HPDE6-E6E7 (cell line): Measurements from ENCODE around the gene TOLLIP.
A peak's percentile ranks its signal among the peaks of the same experiment; 100 is the strongest.
"Not testable (repeated sequence)": the region's sequence is repeated elsewhere in the genome, so short reads cannot be mapped to it uniquely, and the experiment has no call there.

Experiments
- DNase-seq: peaks from one replicate; pipeline ENCODE4 v3.0.0; 2011; ENCODE audit warnings: missing footprints; ENCODE audit errors: extremely low spot score

The TOLLIP gene

GRCh38 chr11:1343391-1344055 lies 34.1 kb upstream of the TOLLIP start:
- DNase-seq = no peak

GRCh38 chr11:1342946-1343345 lies 33.5 kb upstream of the TOLLIP start:
- DNase-seq = no peak

GRCh38 chr11:1341928-1342524 lies 32.6 kb upstream of the TOLLIP start:
- no peak for DNase-seq

DNA sequence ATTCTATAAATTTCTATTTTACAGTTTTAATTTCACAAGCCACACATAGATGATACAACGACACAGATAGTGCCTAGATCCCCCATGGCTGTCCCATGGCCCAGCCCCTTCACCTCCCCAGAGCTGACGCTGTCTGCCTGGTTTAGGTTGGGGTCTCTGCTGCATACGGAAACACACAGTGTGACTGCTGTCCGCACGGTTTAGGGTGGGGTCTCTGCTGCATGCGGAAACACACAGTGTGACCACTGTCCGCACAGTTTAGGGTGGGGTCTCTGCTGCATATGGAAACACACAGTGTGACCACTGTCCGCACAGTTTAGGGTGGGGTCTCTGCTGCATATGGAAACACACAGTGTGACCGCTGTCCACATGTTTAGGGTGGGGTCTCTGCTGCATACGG lies 31.8 kb upstream of the TOLLIP start:
- DNase-seq = not testable (repeated sequence)

DNA sequence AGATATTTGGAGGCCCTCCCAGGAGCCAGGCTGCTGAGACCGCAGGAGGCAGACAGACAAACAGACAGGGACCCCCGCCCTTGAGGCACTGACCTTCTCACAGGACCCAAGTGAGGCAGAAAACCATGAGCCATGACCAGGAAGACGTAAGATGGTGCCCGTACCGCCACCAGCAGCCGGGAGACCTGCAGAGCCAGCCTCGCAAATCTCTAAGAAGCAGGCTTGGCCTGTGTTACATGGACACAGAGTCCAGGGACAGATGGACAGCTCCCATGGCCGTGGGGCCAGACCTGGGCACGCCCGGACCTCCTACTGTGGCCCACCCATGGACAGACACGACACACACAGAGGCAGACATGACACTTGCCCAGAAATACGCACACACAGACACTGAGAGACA lies 30.7 kb upstream of the TOLLIP start:
- DNase-seq = no peak

- DNase-seq = no peak
Measured at GRCh38 chr11:1339066-1339675, 29.7 kb upstream of the TOLLIP start.

DNA sequence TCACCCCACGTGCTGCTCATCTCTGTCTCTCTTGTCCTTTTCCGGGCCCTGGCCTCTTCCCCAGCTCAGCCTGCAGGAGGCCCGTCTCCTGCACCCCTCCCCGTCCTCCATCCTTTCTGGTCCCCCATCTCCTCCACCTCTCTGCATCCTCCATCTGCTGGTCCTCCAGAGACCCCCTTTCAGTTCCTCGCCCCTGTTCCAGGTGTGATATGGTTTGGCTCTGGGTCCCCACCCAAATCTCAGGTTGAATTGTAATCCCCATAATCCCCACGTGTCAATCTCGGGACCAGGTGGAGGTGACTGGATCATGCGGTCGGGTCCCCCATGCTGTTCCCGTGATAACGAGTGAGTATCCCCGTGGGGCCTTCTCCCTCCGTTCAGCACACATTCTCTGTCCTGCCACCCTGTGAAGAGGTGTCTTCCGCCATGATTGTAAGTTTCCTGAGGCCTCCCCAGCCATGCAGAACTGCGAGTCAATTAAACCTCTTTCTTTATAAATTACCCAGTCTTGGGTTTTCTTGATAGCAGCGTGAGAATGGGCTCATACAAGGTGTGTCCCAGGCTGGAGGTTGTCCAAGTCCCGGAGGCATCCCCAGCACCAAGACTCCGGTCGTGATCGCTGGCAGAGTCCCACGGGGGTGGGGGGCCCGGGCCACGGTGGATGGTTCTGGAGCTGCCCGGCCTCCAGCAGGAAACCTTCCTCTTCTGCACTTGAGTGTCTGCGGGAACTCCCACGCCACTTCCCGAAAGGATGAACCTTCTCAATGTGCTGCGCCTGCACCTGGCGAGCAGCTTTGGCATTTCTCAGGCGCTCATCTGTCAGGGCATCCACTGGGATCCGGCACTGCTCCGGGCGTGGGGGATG lies 29.0 kb upstream of the TOLLIP start:
- DNase-seq = no peak

DNA sequence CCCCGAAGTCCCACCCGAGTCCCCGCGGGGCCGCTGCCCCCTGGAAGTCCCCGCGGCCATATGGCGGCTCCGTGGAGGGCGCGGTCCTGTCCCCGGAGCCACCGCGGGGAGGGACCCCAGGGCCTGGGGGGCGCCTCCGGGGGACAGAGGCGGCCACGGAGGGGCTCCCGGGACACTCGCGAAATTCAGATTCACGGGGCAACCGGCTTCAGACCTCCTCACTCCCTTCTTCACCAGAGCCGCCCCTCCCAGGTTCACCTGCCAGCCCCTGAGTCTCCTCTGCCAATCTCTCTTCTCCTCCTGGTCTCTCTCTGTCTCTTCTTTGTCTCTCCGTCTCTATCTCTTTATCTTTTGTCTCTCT lies 28.2 kb upstream of the TOLLIP start:
- DNase-seq = no peak

DNA sequence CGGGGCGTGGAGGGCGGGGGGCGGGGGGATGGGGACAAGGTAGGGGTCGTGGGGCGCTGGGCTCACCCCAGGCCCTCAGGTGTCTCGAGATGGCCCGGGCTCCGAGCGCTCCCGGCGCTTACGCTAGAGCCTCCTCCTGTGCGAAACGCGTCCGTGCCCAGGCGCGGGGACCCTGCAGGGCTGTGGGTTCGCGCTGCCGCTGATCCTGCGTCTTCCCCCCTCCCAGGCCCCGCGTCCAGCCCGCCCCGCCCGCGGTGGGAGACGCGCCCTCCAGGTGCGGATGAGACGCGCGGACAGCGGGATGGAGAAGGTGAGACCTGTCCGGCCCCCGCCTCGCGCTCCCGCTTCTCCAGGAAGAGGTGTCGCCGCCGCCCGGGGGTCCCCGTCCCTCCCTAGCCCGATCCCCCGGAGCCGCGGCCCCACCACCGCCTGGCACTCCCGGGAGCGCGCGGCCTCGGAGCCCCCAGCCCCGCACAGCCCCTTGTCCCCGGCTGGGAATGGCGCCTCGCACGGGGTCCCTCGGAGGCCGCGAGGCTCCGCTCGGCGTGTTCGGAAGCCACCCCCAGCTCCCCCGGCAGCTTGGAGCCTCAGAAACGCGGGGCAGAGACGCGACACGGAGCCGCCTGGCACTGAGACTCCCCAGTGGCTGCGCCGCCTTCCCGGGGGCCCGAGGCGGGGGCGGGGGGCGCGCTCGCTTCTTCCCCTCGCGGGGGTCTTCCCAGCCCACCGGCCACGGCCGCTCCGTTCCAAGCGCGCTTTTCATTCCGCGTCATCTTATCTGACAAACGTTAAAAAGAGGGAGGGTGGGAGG lies 27.6 kb upstream of the TOLLIP start:
- no peak for DNase-seq

- peak; percentile 27 for DNase-seq
Measured at GRCh38 chr11:1335811-1336761, 26.7 kb upstream of the TOLLIP start.

DNA sequence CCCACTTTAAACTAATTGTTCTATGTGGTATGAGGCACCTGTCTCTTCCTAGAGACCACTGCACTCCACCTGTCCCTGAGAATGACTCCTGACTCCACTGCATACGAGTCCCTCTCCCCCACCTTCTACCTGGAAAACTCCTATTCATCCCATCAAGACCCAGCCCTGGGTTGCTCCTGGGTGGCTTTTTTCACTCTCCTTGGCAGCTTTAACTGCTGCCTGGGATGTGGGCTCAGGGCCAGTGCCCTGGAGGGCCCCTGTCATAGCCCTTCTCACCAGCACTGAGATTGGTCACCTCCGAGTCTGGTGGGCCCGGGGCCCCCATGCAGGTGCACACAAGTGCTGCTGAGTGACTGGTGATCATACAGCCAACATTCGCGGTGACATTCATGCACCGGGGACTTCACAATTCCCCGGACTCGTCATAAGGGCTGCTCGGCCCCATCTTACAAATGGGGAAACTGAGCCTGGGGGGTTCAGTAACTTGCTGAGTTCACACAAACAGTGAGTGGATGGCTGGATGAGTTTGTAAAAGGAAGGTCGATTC lies 25.9 kb upstream of the TOLLIP start:
- no peak for DNase-seq

GRCh38 chr11:1333860-1334259 lies 24.4 kb upstream of the TOLLIP start:
- no peak for DNase-seq

- no peak for DNase-seq
Measured at GRCh38 chr11:1333091-1333772, 23.8 kb upstream of the TOLLIP start.

DNA sequence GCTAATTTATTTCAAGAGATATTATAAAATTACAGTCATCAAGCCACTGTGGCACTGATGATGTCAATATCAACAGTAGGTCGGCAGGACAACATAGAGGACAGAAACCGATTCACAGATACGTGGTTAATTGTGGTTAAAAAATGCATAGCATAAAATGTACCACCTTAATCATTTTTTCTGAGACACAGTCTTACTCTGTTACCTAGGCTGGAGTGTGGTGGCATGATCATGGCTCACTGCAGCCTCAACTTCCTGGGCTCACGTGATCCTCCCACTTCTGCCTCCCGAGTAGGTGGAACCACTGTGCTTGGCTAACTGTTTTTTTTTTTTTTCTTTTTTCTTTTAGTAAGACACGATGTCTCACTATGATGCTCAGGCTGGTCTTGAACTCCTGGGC lies 21.0 kb upstream of the TOLLIP start:
- no peak for DNase-seq

GRCh38 chr11:1327064-1327460 lies 17.6 kb upstream of the TOLLIP start:
- no peak for DNase-seq

DNA sequence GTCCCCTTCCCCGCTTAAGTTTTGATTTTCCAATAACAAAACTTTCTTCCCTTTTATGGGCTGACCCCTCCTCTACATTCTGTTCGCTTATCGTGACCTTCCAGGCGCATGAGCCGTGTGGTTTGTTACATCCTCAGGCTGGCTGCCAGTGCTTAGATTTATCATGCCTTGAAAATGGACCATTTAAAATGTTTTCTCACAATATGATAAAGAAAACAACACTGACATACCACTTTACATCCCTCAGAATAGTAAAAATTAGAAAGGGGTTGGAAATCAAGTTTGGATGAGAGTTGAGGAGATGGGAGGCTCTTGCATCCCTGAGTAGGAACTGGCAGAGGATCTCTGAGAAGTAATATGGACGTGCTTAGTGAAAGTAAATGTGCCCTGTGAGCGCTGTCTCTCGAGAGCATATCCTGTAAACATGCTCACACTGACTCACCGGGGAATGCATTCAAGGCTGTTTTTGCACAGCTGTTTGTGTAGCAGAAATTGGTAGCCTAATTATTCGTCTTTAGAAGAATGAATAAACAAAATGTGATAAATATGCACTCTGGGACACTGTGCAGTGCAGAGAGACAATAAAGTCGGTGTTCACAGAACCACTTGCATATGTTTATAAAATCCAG lies 17.1 kb upstream of the TOLLIP start:
- DNase-seq = no peak

- no peak for DNase-seq
Measured at GRCh38 chr11:1323774-1324173, 14.3 kb upstream of the TOLLIP start.

DNA sequence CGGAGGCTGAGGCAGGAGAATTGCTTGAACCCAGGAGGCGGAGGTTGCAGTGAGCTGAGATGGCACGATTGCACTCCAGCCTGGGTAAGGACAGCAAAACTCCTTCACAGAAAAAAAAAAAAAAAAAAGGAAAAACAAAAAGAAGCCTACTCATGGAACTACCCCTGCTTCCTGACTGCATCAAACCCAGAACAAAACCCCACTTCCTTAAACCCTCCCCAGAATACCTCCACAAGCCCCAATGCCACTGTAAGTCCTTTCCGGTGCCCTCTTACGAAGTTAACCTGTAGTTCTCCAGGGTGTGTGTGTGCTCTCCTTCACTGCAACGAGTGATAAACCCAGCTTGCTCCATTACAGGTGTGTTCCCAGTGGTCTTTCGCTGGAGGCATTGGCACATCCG lies 8.6 kb upstream of the TOLLIP start:
- no peak for DNase-seq

DNA sequence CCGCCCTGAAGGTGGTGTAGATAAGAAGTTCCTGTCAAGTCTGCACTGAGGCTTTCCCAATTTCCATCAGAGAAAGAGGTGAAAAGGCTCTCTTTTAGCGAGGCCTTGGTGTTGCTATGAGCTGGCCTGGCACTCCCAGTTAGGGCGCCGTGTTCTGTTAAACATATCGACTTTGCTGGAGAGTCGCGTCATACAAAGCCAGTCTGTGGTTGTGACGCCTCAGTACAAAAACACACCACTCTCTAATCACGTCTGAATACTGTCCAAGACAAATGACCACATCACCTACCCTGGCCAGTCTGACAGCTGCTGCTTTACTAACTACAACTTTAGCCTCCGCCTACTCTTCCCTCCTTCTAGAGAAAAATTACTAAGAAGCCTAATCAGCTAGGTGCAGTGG lies 8.0 kb upstream of the TOLLIP start:
- DNase-seq = no peak
